ENCODE data around the gene PET100.

The PET100 gene, protein sequence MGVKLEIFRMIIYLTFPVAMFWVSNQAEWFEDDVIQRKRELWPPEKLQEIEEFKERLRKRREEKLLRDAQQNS

GRCh38 chr19:7629347-7630054, at the start of gene PET100, which contains the start of gene XAB2:
Gene PET100, plus strand, starts transcription at chr19:7629793. Its CDS starts 41 bp downstream, at chr19:7629834.
Gene XAB2, minus strand, starts transcription at chr19:7629545. Its CDS starts 18 bp downstream, at chr19:7629527.
- TF ChIP-seq ZNF274 (IDR thresholded peaks at IDR 0.05; ENCODE audit: low read depth, low read length): no peak
- TF ChIP-seq YY1 (IDR thresholded peaks at IDR 0.05; ENCODE audit: insufficient read depth, insufficient read length): peak; percentile 29
- Histone ChIP-seq H3K27me3 (ENCODE audit: insufficient read depth, insufficient read length) (peaks cover 10% of the 10 kb centered on the region), H3K36me3 (ENCODE audit: insufficient read depth, insufficient read length, low read length) (peaks cover 58% of the 10 kb centered on the region), H3K9ac (ENCODE audit: insufficient read length, low read depth) (peak within 1 kb of the TSS; percentile 93), H3K4me3 (ENCODE audit: insufficient read length, low read depth) (peak within 1 kb of the TSS; percentile 96), H3K4me1 (ENCODE audit: insufficient read depth, insufficient read length) (peaks cover 6% of the 10 kb centered on the region), H3K9me3 (ENCODE audit: insufficient read depth, low read length) (no peaks in the 10 kb centered on the region)
- peak; percentile 95 for DNase-seq (ENCODE audit: low read depth, low spot score)

DNA sequence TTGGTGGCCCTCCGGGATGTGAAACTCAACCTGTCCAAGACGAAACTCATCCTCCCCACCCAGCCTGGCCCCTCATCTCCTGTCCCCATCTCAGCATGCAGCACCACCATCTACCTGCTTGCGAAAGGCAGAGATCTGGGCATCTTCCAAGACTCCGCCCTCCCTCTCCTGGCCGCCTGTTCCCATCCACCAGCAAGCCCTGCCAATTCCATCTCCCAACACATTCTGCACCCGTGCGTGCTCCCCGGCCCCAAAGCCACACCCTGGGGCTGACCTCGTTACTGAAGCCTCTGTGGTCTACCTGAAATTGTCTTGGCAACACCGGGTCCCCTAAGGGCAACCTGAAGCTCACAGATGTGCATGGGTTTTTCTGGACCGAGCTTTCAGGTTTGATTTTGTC, 47.1 kb upstream of the PET100 start:
- Histone ChIP-seq H3K9ac (ENCODE audit: insufficient read length, low read depth) (peak overlapping the region; percentile 32), H3K36me3 (ENCODE audit: insufficient read depth, insufficient read length, low read length) (no peaks in the 10 kb centered on the region), H3K9me3 (ENCODE audit: insufficient read depth, low read length) (no peaks in the 10 kb centered on the region), H3K4me3 (ENCODE audit: insufficient read length, low read depth) (no peak overlapping the region), H3K27me3 (ENCODE audit: insufficient read depth, insufficient read length) (no peaks in the 10 kb centered on the region), H3K4me1 (ENCODE audit: insufficient read depth, insufficient read length) (peaks cover 4% of the 10 kb centered on the region)
- DNase-seq (ENCODE audit: low read depth, low spot score): no peak
- TF ChIP-seq SUZ12 (IDR thresholded peaks at IDR 0.05; ENCODE audit: extremely low read depth, insufficient read depth, insufficient read length) (no peak), YY1 (IDR thresholded peaks at IDR 0.05; ENCODE audit: insufficient read depth, insufficient read length) (no peak), ZNF274 (IDR thresholded peaks at IDR 0.05; ENCODE audit: low read depth, low read length) (no peak)

DNA sequence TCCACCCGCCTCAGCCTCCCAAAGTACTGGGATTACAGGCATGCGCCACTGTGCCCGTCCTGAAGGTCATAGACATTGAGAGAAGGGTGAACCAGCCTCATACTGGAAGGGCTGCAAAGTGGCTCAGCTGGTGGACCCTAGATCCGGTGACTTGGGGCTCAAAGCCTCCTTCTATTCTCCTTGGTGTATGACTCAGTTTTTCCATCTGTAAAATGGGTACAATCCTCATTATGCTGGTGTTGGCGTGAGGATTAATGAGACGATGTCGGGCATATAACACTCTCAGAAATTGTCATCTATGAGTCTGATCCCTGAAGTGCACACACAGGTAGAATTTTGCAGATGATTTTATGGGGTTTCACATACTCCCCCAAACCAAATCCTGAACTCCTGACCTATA, 39.8 kb upstream of the PET100 start:
- Histone ChIP-seq H3K4me3 (ENCODE audit: insufficient read length, low read depth) (no peak overlapping the region), H3K9me3 (ENCODE audit: insufficient read depth, low read length) (no peaks in the 10 kb centered on the region), H3K27me3 (ENCODE audit: insufficient read depth, insufficient read length) (peaks cover 2% of the 10 kb centered on the region), H3K36me3 (ENCODE audit: insufficient read depth, insufficient read length, low read length) (no peaks in the 10 kb centered on the region), H3K9ac (ENCODE audit: insufficient read length, low read depth) (no peak overlapping the region), H3K4me1 (ENCODE audit: insufficient read depth, insufficient read length) (peaks cover 6% of the 10 kb centered on the region)
- no peak for DNase-seq (ENCODE audit: low read depth, low spot score)
- TF ChIP-seq ZNF274 (IDR thresholded peaks at IDR 0.05; ENCODE audit: low read depth, low read length) (no peak), SUZ12 (IDR thresholded peaks at IDR 0.05; ENCODE audit: extremely low read depth, insufficient read depth, insufficient read length) (no peak), YY1 (IDR thresholded peaks at IDR 0.05; ENCODE audit: insufficient read depth, insufficient read length) (no peak)

DNA sequence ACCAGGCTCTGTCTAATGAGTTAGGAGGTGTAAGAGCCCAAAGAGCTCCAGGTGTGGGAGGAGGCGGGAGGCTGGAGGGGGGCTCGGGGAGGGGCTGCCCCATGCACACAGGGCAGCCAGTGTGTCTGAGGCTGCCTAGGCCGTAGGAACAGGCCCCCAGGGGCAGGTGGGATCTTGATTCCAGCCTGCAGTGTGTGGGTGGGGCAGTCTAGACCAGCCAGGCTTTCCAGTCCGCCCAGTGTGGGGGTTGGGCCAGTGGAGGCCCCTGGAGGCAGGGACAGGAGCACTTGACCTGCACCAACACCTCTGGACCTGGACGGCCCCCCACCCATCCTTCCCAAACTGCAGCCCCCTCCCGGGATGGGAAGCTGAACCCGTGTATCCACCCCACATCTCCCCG, 39.3 kb upstream of the PET100 start:
- TF ChIP-seq ZNF274 (IDR thresholded peaks at IDR 0.05; ENCODE audit: low read depth, low read length): no peak
- TF ChIP-seq SUZ12 (IDR thresholded peaks at IDR 0.05; ENCODE audit: extremely low read depth, insufficient read depth, insufficient read length): no peak
- no peak for TF ChIP-seq YY1 (IDR thresholded peaks at IDR 0.05; ENCODE audit: insufficient read depth, insufficient read length)
- Histone ChIP-seq H3K9me3 (ENCODE audit: insufficient read depth, low read length) (no peaks in the 10 kb centered on the region), H3K9ac (ENCODE audit: insufficient read length, low read depth) (no peak overlapping the region), H3K4me1 (ENCODE audit: insufficient read depth, insufficient read length) (peaks cover 6% of the 10 kb centered on the region), H3K36me3 (ENCODE audit: insufficient read depth, insufficient read length, low read length) (no peaks in the 10 kb centered on the region), H3K27me3 (ENCODE audit: insufficient read depth, insufficient read length) (peaks cover 5% of the 10 kb centered on the region), H3K4me3 (ENCODE audit: insufficient read length, low read depth) (no peak overlapping the region)
- DNase-seq (ENCODE audit: low read depth, low spot score): no peak

DNA sequence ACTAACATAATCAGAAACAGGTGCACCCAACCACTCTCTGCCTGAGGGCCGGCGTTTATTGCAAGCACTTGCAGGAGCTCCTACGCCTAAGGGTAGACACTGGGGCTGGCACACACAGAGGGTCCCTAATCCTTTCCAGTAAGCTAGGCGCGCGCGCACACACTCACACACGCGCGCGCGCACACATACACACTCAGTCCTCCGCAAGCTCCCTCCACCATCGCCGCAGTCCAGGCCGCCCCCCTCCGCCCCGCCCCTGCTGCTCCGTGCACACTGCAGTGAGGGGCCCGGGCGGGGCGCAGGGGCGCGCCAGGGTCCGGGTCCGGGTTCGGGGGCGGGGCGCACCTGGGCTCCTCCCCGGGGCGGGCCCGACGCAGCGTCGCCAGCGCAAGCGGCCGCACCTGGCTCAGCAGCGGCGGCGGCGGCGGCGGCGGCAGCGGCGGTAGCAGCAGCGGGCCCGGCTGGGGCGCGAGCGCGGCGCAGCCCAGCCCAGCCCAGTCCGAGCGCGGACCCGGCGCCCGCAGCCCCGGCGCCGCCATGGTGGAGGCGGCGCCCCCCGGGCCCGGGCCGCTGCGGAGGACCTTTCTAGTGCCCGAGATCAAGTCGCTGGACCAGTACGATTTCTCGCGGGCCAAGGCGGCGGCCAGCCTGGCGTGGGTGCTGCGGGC, 34.0 kb upstream of the PET100 start, which contains the start of gene CAMSAP3:
CAMSAP3 (plus strand) TSS at position 398 of the 668 bp plus-strand sequence; CDS start at position 538, 140 bp downstream.
- Histone ChIP-seq H3K9me3 (ENCODE audit: insufficient read depth, low read length) (no peaks in the 10 kb centered on the region), H3K36me3 (ENCODE audit: insufficient read depth, insufficient read length, low read length) (no peaks in the 10 kb centered on the region), H3K9ac (ENCODE audit: insufficient read length, low read depth) (peak within 1 kb of the TSS; percentile 80), H3K4me1 (ENCODE audit: insufficient read depth, insufficient read length) (peaks cover 15% of the 10 kb centered on the region), H3K4me3 (ENCODE audit: insufficient read length, low read depth) (peak within 1 kb of the TSS; percentile 61), H3K27me3 (ENCODE audit: insufficient read depth, insufficient read length) (peaks cover 20% of the 10 kb centered on the region)
- TF ChIP-seq ZNF274 (IDR thresholded peaks at IDR 0.05; ENCODE audit: low read depth, low read length) (no peak), YY1 (IDR thresholded peaks at IDR 0.05; ENCODE audit: insufficient read depth, insufficient read length) (no peak)
- DNase-seq (ENCODE audit: low read depth, low spot score): peak; percentile 20

DNA sequence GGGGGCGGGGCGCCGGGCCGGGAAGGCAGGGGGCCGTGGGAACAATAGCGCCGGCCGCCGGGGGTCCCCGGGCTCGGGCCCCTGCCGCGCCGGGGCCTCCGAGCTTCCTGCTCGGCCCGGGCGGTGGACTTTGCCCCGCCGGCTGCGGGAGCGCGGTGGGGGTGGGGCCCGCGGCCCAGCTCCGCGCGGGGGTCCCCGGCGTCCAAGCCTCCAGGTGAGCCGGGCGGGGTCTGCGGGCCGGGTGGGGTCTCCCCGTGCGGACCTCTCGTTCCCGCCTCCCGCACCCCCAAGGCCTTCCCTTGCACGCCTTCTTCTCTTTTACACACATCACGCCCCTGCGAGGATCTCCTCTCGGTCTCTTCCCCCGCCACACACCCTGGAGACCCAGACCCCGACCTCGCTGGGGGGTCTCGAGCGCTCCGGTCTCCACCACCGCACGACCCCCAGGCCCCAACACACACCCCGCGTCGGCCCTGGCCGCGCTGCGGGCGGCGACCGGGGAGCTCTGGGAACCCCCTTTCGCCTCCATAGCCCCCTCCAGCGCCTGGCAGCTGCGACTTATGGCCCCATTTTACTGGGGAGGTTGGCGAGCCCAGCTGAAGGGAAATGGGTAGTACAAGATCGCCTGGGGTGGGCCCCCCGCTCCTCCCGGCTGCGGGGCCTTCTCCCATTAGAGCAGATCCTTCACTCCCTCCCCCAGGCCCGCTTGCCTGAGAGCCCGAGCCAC, 33.2 kb upstream of the PET100 start:
- peak overlapping the region; percentile 80 for H3K9ac ChIP-seq (ENCODE audit: insufficient read length, low read depth)
- H3K4me3 ChIP-seq (ENCODE audit: insufficient read length, low read depth): peak overlapping the region; percentile 61
- H3K4me1 ChIP-seq (ENCODE audit: insufficient read depth, insufficient read length): peaks cover 12% of the 10 kb centered on the region
- DNase-seq (ENCODE audit: low read depth, low spot score): no peak
- peaks cover 20% of the 10 kb centered on the region for H3K27me3 ChIP-seq (ENCODE audit: insufficient read depth, insufficient read length)
- no peaks in the 10 kb centered on the region for H3K36me3 ChIP-seq (ENCODE audit: insufficient read depth, insufficient read length, low read length)
- TF ChIP-seq YY1 (IDR thresholded peaks at IDR 0.05; ENCODE audit: insufficient read depth, insufficient read length): no peak
- TF ChIP-seq ZNF274 (IDR thresholded peaks at IDR 0.05; ENCODE audit: low read depth, low read length): no peak
- TF ChIP-seq SUZ12 (IDR thresholded peaks at IDR 0.05; ENCODE audit: extremely low read depth, insufficient read depth, insufficient read length): no peak
- H3K9me3 ChIP-seq (ENCODE audit: insufficient read depth, low read length): no peaks in the 10 kb centered on the region

Data from NT2/D1 (cell line).